Pancreas (tissue), 10 donors: Measurements from ENCODE around the gene TAAR5. TPM values are rescaled to one million over a fixed set of nuclear protein-coding genes. Genes with fewer than 3 reads are reported as not detected.
"Not testable (repeated sequence)": the region's sequence is repeated elsewhere in the genome, so short reads cannot be mapped to it uniquely, and the experiment has no call there.

Experiments
- ATAC-seq, 4 donors: fragments of 200-7000 bp; cut with Tn5 transposase; one replicate each; pipeline versions ENCODE4 v1.8.0 to v1.9.1; 2020; ENCODE audit warnings: mild to moderate bottlenecking in 4 of 4, moderate library complexity in 4 of 4
- DNase-seq, 6 donors: peaks; one replicate each; pipeline ENCODE4 v3.0.0-alpha.2; 2020
- FAIRE-seq: peaks from 2 replicates; lab custom pipeline; 2012; peaks lifted over from hg19 to GRCh38; lab: Jason Lieb, UNC
- H3K27ac ChIP-seq, 4 donors: fragments of 200-600 bp; sonication (generic); 1 replicate in 3 of 4; 2 replicates in 1 of 4; pipeline versions ENCODE4 v1.5.0 to v1.8.0; 2020
- H3K27me3 ChIP-seq, 4 donors: fragments of 200-600 bp; one replicate each; pipeline ENCODE4 v1.8.0; 2021
- H3K36me3 ChIP-seq, 3 donors: fragments of 200-600 bp; sonication (generic) in 1 of 3; one replicate each; pipeline versions ENCODE4 v1.5.0 to v1.8.0; 2020 to 2021
- H3K4me1 ChIP-seq, 3 donors: fragments of 200-600 bp; one replicate each; pipeline ENCODE4 v1.8.0; 2021
- H3K4me3 ChIP-seq, 4 donors: fragments of 200-600 bp; sonication (generic) in 2 of 4; one replicate each; pipeline versions ENCODE4 v1.5.0 to v1.8.0; 2020 to 2021
- H3K9me3 ChIP-seq, 4 donors: fragments of 200-600 bp; one replicate each; pipeline ENCODE4 v1.8.0; 2021
- CTCF ChIP-seq, 4 donors: fragments of 200-600 bp; sonication (generic) in 3 of 4; IDR thresholded peaks; one replicate each; pipeline versions ENCODE4 v1.5.0 to v1.8.0; 2021; ENCODE audit warnings: antibody characterized with exemption in 4 of 4
- WGBS, 2 donors: extraction: QIAGEN DNeasy Blood & Tissue Kit; methylation state at CpG; one replicate each; pipeline ENCODE4 v1.1.7; 2013; 5-methylcytosine and 5-hydroxymethylcytosine counted together
- intact Hi-C, 3 donors: fragments of 100-400 bp; cut with DNase I; formaldehyde crosslinking; loops; one replicate each; pipeline versions ENCODE4 v1.11.1 to v1.14.2; 2022
- polyA plus RNA-seq, 2 donors: library from polyadenylated mRNA; stranded (reverse); fragments of 200-250 nt; gene quantifications; one replicate each; pipeline ENCODE4 v1.2.3, GENCODE V29; 2013
- total RNA-seq, 6 donors: library from RNA; stranded (reverse); fragmentation: NEBNext Ultra II Directional in 4 of 6; extraction: Animal tissue kit (Norgen Biotek cat#: 25700) in 4 of 6; gene quantifications; one replicate each; pipeline versions ENCODE4 v1.2.1 to v1.2.4, GENCODE V29; 2021 to 2023
- donor health status: healthy with polysubstance abuse.
- donor health status: DM: no; HTN: no; CAD: no; lungs with moderate emphysema.
- donor health status: DM: no; HTN: no; CAD: no.
- donor health status: control.
- donor health status: control.
- donor health status: Bipolar disorder and iron deficiency.
- donor health status: DM: yes; HTN: yes; CAD: no.
- donor health status: DM: no; HTN: no; CAD: no.
- donor health status: DM: no; HTN: no; CAD: no.
- donor health status: DM: yes; HTN: yes; CAD: no.

TAAR5 gene, protein sequence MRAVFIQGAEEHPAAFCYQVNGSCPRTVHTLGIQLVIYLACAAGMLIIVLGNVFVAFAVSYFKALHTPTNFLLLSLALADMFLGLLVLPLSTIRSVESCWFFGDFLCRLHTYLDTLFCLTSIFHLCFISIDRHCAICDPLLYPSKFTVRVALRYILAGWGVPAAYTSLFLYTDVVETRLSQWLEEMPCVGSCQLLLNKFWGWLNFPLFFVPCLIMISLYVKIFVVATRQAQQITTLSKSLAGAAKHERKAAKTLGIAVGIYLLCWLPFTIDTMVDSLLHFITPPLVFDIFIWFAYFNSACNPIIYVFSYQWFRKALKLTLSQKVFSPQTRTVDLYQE
- total RNA-seq = not detected
- polyA plus RNA-seq = not detected

- no peaks in the 10 kb centered on the region for H3K36me3 ChIP-seq
- no peaks in the 10 kb centered on the region for H3K9me3 ChIP-seq
- TF ChIP-seq CTCF (IDR thresholded peaks at IDR 0.05) = no peak
- H3K4me3 ChIP-seq = no peak within 1 kb of the TSS
- intact Hi-C loops = no loop called here
- ATAC-seq = no peak
- no peak for DNase-seq
- H3K4me1 ChIP-seq = peaks cover 0 to 12% (median 0%) of the 10 kb centered on the region in 3 donors
- no peak for FAIRE-seq
- no peak within 1 kb of the TSS for H3K27ac ChIP-seq
- 74 to 82% methylated on average over 5 of the region's 5 CpGs for WGBS, 2 donors
- H3K27me3 ChIP-seq = no peaks in the 10 kb centered on the region
Measured at GRCh38 chr6:132589454-132589853, at the start of gene TAAR5. TSS of gene TAAR5 (minus strand) at chr6:132589741. CDS start at chr6:132589686, 55 bp downstream.

GRCh38 chr6:132637135-132637534 is 47.6 kb upstream of the TAAR5 start:
- H3K27me3 ChIP-seq, intact Hi-C loops, H3K4me3 ChIP-seq, H3K27ac ChIP-seq, ATAC-seq, DNase-seq, H3K4me1 ChIP-seq, FAIRE-seq, H3K9me3 ChIP-seq, H3K36me3 ChIP-seq: not testable (repeated sequence)
- WGBS, 2 donors = 89 to 95% methylated on average over 1 of the region's 1 CpG

GRCh38 chr6:132635906-132636305 is 46.4 kb upstream of the TAAR5 start:
- ATAC-seq, H3K4me3 ChIP-seq, H3K36me3 ChIP-seq, H3K27me3 ChIP-seq, H3K9me3 ChIP-seq, DNase-seq, intact Hi-C loops, H3K4me1 ChIP-seq, FAIRE-seq, H3K27ac ChIP-seq: not testable (repeated sequence)
- 70 to 78% methylated on average over 3 of the region's 3 CpGs for WGBS, 2 donors

DNA sequence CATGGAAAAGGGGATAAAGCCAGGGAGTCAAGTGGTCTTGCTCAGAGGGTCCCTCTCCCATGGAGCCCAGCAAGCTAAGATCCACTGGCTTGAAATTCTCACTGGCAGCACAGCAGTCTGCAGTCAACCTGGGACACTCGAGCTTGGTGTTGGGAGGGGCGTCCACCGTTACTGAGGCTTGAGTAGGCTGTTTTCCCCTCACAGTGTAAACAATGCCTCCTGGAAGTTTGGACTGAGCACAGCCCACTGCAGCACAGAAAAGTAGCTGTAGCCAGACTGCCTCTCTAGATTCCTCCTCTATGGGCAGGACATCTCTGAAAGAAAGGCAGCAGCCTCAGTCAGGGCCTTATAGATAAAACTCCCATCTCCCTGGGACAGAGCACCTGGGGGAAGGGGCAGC is 45.7 kb upstream of the TAAR5 start:
- intact Hi-C loops, FAIRE-seq, H3K9me3 ChIP-seq, H3K4me3 ChIP-seq, H3K36me3 ChIP-seq, ATAC-seq, H3K27me3 ChIP-seq, H3K27ac ChIP-seq, H3K4me1 ChIP-seq, DNase-seq: not testable (repeated sequence)
- WGBS, 2 donors = 39 to 42% methylated on average over 3 of the region's 3 CpGs

DNA sequence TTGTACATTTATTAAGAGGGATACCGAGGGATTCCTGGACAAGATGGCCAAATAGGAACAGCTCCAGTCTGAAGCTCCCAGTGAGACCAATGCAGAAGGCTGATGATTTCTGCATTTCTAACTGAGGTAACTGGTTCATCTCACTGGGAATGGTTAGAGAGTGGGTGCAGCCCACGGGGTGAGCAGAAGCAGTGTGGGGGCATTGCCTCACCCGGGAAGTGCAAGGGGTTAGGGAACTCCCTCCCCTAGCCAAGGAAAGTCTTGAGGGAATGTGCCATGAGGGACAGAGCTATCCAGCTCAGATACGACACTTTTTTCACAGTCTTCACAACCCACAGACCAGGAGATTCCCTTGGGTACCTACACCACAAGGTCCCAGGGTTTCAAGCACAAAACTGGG is 45.3 kb upstream of the TAAR5 start:
- Histone ChIP-seq H3K4me3 (no peak overlapping the region), H3K4me1 (no peaks in the 10 kb centered on the region), H3K27ac (no peak overlapping the region), H3K36me3 (no peaks in the 10 kb centered on the region), H3K9me3 (no peaks in the 10 kb centered on the region), H3K27me3 (no peaks in the 10 kb centered on the region)
- no peak for TF ChIP-seq CTCF (IDR thresholded peaks at IDR 0.05)
- no peak for ATAC-seq
- FAIRE-seq = no peak
- no peak for DNase-seq
- WGBS, 2 donors = 71 to 83% methylated on average over 4 of the region's 4 CpGs
- intact Hi-C loops = no loop called here

- Histone ChIP-seq H3K4me3 (no peak overlapping the region), H3K9me3 (no peaks in the 10 kb centered on the region), H3K27me3 (no peaks in the 10 kb centered on the region), H3K4me1 (no peaks in the 10 kb centered on the region), H3K36me3 (no peaks in the 10 kb centered on the region), H3K27ac (no peak overlapping the region)
- ATAC-seq = no peak
- TF ChIP-seq CTCF (IDR thresholded peaks at IDR 0.05) = no peak
- 85 to 89% methylated on average over 2 of the region's 2 CpGs for WGBS, 2 donors
- intact Hi-C loops = no loop called here
- no peak for FAIRE-seq
- no peak for DNase-seq
Measured at GRCh38 chr6:132633362-132633761, 43.8 kb upstream of the TAAR5 start.
